ENCODE data around the gene SFPQ.
A peak's percentile ranks its signal among the peaks of the same experiment; 100 is the strongest.
"Not testable (repeated sequence)": the region's sequence is repeated elsewhere in the genome, so short reads cannot be mapped to it uniquely, and the experiment has no call there.

SFPQ gene

GRCh38 chr1:35192853-35193664 is at the start of gene SFPQ:
SFPQ (minus strand) TSS chr1:35193145; CDS start chr1:35193049, 96 bp downstream.
- DNase-seq: peak; percentile 91 to 96

DNA sequence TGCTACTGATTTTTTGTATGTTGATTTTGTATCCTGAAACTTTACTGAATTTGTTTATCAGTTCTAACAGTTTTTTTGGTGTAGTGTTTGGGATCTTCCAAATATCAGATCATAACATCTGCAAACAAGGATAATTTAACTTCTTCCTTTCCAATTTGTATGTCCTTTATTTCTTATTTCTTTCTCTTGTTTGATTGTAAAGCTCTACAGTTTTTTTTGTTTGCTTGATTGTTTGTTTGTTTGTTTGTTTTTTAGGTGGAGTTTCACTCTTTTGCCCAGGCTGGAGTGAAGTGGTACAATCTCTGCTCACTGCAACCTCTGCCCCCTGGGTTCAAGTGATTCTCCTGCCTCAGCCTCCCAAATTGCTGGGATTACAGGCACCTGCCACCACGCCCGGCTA is 43.8 kb upstream of the SFPQ start:
- not testable (repeated sequence) for DNase-seq

GRCh38 chr1:35231287-35231686 is 38.3 kb upstream of the SFPQ start:
- no peak for DNase-seq

GRCh38 chr1:35229587-35230360 is 36.8 kb upstream of the SFPQ start:
- no peak for DNase-seq

GRCh38 chr1:35226546-35226945 is 33.6 kb upstream of the SFPQ start:
- no peak for DNase-seq

GRCh38 chr1:35223084-35223630 is 30.2 kb upstream of the SFPQ start:
- no peak for DNase-seq

GRCh38 chr1:35222322-35223083 is 29.6 kb upstream of the SFPQ start:
- no peak for DNase-seq

DNA sequence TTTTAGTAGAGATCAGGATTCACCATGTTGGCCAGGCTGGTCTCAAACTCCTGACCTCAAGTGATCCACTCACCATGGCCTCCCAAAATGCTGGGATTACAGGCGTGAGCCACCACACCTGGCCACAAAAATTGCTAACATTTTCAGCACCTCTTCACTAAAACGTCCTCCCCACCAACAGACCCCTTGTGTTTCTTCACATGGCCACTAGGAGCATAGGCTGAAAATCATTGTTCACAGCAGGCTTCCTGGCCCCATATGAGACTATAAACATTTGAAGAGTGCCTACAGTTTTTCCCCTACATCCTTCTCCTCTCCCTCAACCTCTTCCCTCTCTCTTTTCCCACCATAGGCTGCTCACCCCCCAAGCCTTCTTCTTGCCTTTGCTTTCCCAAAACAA is 28.0 kb upstream of the SFPQ start:
- DNase-seq: no peak

DNA sequence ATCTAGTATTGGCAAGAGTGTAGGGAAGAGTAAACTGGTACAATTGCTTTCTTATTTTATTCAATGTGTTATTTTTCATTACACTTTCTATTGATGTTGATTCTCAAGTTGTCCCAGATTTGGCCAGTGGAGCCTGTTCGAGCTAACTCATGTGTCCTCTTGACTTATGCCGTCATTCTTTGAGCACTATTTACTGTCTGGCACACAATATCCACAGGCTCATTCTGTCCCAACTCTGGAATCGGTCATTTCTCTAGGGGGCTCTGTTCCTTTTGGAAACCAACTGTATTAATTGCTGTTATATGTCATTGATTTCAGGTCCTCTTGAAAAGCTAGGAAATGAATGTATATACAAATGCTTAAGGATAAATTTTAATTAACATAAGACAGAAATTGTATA is 22.4 kb upstream of the SFPQ start:
- no peak for DNase-seq

GRCh38 chr1:35211120-35211414 is 18.1 kb upstream of the SFPQ start:
- no peak for DNase-seq

DNA sequence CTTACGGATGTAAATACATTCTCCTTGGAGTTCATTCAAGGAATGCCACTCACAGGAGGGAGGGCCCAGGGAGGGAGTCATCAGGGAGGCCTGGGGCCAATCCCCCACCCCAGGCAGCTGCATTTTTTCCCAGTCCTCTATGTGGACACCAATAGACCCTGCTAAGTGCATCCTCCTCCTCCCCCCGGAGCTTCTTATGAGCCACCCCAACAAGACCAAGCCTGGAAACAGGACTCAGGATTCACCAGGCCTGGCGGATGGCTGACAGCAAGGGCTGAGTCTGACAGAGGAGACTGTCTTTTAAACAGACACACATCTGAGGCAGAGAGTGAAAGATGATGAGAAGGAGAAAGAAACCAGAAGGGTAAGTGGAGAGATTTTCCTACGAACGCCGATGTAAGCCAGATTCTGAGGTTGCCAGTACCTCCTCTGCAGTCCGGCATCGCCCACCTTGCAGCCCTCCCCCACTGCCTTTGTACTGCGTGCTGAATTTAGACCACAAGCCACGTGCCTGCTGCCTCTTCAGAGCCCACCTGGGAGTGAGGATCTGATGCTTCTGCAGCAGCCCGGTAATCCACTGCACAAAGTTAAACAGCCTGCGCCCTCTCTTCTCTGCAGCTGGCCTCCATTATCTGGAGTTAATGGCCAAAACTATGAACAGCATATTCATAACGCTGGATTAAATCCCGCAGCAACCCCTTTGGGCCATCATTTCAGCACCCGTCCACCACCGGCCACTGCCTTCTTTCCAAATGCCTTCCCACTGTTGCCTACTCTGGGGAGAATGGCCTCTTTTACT is 17.6 kb upstream of the SFPQ start:
- no peak for DNase-seq

- no peak for DNase-seq
These were observed 10.3 kb upstream of the SFPQ start for GRCh38 chr1:35203295-35203694.

DNA sequence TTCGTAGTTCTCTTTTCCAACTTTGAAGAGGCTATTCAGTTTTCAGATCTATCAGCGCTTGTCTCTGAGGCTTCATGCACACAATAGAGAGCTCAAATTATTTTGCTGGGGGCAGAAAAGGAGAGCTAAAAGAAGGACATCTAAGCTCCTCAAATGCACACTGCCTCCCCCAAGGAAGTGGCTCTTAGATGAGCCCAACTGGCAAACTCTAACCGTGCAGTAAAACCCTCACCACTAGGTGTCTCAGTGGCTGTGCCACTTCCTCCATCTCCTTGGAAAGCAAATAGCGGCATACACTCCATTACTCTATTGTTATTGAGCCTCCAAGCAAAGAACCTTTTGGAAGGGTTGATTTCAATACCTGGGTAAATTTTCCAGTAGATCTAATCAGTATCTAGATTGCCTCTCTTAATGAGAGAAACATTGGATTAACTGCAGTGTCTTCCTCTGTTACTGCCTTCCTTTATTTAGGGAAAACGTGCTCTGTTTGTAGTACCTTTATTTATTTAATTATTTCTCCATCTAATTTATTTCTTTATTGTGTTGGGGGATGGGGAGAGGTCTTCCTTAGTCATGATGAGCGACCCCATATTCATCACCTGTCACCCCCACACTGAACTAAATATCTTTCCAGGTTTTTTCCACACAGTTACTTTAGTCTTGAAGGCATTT is 9.2 kb upstream of the SFPQ start:
- DNase-seq: peak; percentile 48 to 63

- no peak for DNase-seq
These were observed 8.7 kb upstream of the SFPQ start for GRCh38 chr1:35201631-35202030.

DNA sequence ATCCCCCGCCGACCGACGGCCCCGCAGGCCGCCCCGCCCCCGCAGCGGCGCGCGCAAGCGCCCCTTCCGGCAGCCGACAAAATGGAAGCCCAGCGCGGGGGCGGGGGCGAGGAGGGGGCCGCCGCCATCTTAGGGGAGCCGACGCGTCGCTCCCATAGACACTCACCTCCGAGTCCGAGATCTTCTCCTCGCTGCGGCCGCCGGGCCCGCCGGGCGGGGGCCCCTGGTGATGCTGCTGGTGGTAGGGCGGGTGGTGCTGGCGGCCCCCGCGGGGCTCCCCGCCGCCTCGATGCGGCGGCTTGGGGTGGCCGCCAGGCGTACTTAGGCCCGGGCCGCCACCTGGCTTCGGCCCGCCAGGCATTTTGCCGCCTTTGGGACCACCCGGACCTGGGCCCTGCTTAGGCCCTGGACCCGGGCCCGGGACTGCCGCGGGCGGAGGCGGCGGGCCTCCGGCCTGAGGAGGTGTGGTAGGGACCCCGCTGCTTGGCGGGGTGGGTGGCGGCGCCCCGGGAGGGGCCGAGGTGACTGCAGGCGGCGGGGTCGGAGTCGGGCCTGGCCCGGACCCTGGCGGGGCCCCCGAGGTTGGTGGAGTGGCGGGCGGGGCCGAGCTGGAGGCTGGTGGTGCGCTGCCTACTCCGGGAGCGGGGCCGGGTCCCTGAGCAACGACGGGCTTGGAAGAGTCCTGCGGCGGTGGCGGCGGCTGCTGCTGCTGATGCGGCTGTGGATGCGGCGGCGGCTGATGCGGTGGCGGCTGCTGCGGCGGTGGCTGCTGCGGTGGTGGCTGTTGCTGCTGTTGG is 691 bp downstream of the SFPQ start:
- peak; percentile 85 to 95 for DNase-seq

- no peak for DNase-seq
These were observed 1.4 kb downstream of the SFPQ start for GRCh38 chr1:35191429-35192055.

- DNase-seq: no peak
These were observed 2.2 kb downstream of the SFPQ start for GRCh38 chr1:35190784-35191183.

GRCh38 chr1:35188578-35189392 is 4.2 kb downstream of the SFPQ start:
- DNase-seq: no peak

DNA sequence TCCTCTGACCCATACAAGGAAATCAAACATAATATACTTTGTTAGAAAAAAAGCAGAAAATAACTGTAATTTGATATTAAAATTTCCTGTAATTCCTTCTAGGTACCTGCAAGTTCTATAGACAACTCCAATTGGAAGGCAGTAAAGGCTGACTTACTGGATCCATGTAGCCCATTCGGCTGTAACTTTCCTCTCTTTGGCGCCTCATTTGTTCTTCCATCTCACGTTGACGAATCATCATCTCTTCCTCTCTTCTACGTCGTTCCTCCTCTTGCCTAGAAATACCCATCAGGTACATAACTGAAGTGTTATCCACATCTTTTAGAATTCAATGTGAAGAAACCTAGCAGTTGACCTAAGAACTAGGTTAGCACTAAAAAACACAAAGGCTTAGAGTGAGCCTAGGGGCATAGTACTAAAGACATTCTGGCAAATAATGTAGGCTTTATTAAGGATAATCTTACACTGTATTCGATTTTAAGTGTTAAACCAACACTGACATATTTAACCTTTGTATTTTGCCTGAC is 5.1 kb downstream of the SFPQ start:
- DNase-seq: no peak
